H1 (cell line): ENCODE measurements around the gene SLC7A7. TPM values are rescaled to one million over a fixed set of nuclear protein-coding genes. Genes with fewer than 3 reads are reported as not detected.
"Not testable (repeated sequence)": the region's sequence is repeated elsewhere in the genome, so short reads cannot be mapped to it uniquely, and the experiment has no call there.

Source experiments
- CTCF ChIA-PET: fragments of 300-600 bp; sonication (Branson Sonifier 250); formaldehyde crosslinking; loops from one replicate; lab custom pipeline; 2021; ENCODE audit not compliant: partially characterized antibody; lab: Charles Lee
- POLR2A ChIA-PET: fragments of 300-600 bp; sonication (Branson Sonifier 250); formaldehyde crosslinking; loops from one replicate; lab custom pipeline; 2021; ENCODE audit warnings: inconsistent platforms; ENCODE audit not compliant: partially characterized antibody; lab: Charles Lee
- DNase-seq, 2 experiments: peaks; one replicate each; pipeline versions ENCODE4 v3.0.0 to v3.0.0-alpha.2; 2010 to 2022; ENCODE audit warnings: low spot score in 2 of 2, low read depth in 1 of 2, mixed read lengths in 1 of 2
- FAIRE-seq: peaks from 2 replicates; lab custom pipeline; 2011; peaks lifted over from hg19 to GRCh38; lab: Jason Lieb, UNC
- H2AFZ ChIP-seq: 2 replicates; pipeline ENCODE4 v1.8.1; 2012; ENCODE audit warnings: low read length, inconsistent platforms
- H2AK5ac ChIP-seq: 2 replicates; pipeline ENCODE4 v1.6.1; 2013; ENCODE audit warnings: low read depth, low read length
- H2BK120ac ChIP-seq: replicated peaks from 2 replicates; pipeline ENCODE3; 2013; ENCODE audit warnings: low read depth, low read length, inconsistent platforms
- H2BK12ac ChIP-seq: 2 replicates; pipeline ENCODE4 v1.6.1; 2013; ENCODE audit warnings: low read depth, low read length
- H2BK15ac ChIP-seq: 2 replicates; pipeline ENCODE4 v1.6.1; 2013; ENCODE audit warnings: low read length
- H2BK20ac ChIP-seq: 2 replicates; pipeline ENCODE4 v1.6.1; 2013; ENCODE audit warnings: low read length
- H2BK5ac ChIP-seq: 2 replicates; pipeline ENCODE4 v1.6.1; 2013; ENCODE audit warnings: low read depth, low read length
- H3K14ac ChIP-seq: 2 replicates; pipeline ENCODE4 v1.6.1; 2013; ENCODE audit warnings: inconsistent platforms; ENCODE audit not compliant: insufficient read length
- H3K18ac ChIP-seq: 2 replicates; pipeline ENCODE4 v1.6.1; 2013; ENCODE audit warnings: low read length; ENCODE audit errors: extremely low read depth
- H3K23ac ChIP-seq: 2 replicates; pipeline ENCODE4 v1.6.1; 2013; ENCODE audit warnings: inconsistent platforms; ENCODE audit not compliant: insufficient read length
- H3K23me2 ChIP-seq: 2 replicates; pipeline ENCODE4 v1.6.1; 2013; ENCODE audit warnings: low read depth, low read length
- H3K27ac ChIP-seq: 2 replicates; pipeline ENCODE4 v1.6.1; 2011; ENCODE audit warnings: low read depth, low read length, inconsistent platforms
- H3K27me3 ChIP-seq, 4 experiments: replicated peaks in 1 of 4; 1 replicate in 1 of 4; 2 replicates in 3 of 4; pipeline versions ENCODE4 v1.6.1 to v1.8.1; 2011 to 2013; ENCODE audit warnings: low read length in 3 of 4, mild to moderate bottlenecking in 3 of 4, inconsistent platforms in 2 of 4, mixed read lengths in 2 of 4, moderate library complexity in 1 of 4; ENCODE audit not compliant: control insufficient read depth in 3 of 4, insufficient read depth in 3 of 4; ENCODE audit errors: extremely low read depth in 1 of 4
- H3K36me3 ChIP-seq, 4 experiments: 2 replicates each; pipeline versions ENCODE4 v1.6.1 to v1.8.1; 2011 to 2013; ENCODE audit warnings: mild to moderate bottlenecking in 4 of 4, low read length in 3 of 4, moderate library complexity in 2 of 4, control low read depth in 1 of 4, inconsistent platforms in 1 of 4; ENCODE audit not compliant: insufficient read depth in 4 of 4, control insufficient read depth in 2 of 4
- H3K4ac ChIP-seq: replicated peaks from 2 replicates; pipeline ENCODE3; 2013; ENCODE audit warnings: low read length, low read depth, mixed read lengths, inconsistent platforms; ENCODE audit not compliant: insufficient read length
- H3K4me1 ChIP-seq, 4 experiments: replicated peaks in 1 of 4; 1 replicate in 1 of 4; 2 replicates in 3 of 4; pipeline versions ENCODE4 v1.6.1 to v1.8.1; 2011 to 2013; ENCODE audit warnings: low read length in 3 of 4, inconsistent platforms in 2 of 4, mixed read lengths in 1 of 4; ENCODE audit not compliant: insufficient read depth in 4 of 4, control insufficient read depth in 3 of 4
- H3K4me2 ChIP-seq, 2 experiments: 2 replicates each; pipeline versions ENCODE4 v1.6.1 to v1.8.1; 2011 to 2013; ENCODE audit warnings: low read depth in 2 of 2, low read length in 2 of 2, control low read depth in 1 of 2, inconsistent platforms in 1 of 2, mild to moderate bottlenecking in 1 of 2; ENCODE audit not compliant: insufficient read depth in 1 of 2
- H3K4me3 ChIP-seq, 4 experiments: fragments of 200-600, 300-600 bp in 1 of 4; sonication (generic), shearing (Covaris generic), sonication (Bioruptor Twin) in 1 of 4; 2 replicates each; pipeline versions ENCODE4 v1.5.1 to v1.8.1; 2011 to 2016; ENCODE audit warnings: low read length in 4 of 4, low read depth in 3 of 4, control low read depth in 2 of 4, inconsistent platforms in 2 of 4, mild to moderate bottlenecking in 2 of 4, mixed read lengths in 1 of 4, moderate library complexity in 1 of 4; ENCODE audit not compliant: insufficient read depth in 2 of 4; ENCODE audit errors: extremely low read depth in 1 of 4
- H3K56ac ChIP-seq: replicated peaks from 2 replicates; pipeline ENCODE3; 2013; ENCODE audit warnings: low read depth, mild to moderate bottlenecking, mixed read lengths, low read length, inconsistent platforms; ENCODE audit not compliant: insufficient read length
- H3K79me1 ChIP-seq: 2 replicates; pipeline ENCODE4 v1.6.1; 2013; ENCODE audit warnings: low read depth, low read length, control low read depth
- H3K79me2 ChIP-seq, 2 experiments: 2 replicates each; pipeline versions ENCODE4 v1.6.1 to v1.8.1; 2012 to 2013; ENCODE audit warnings: low read length in 2 of 2, mild to moderate bottlenecking in 2 of 2, inconsistent platforms in 1 of 2; ENCODE audit not compliant: insufficient read depth in 2 of 2, control insufficient read depth in 1 of 2
- H3K9ac ChIP-seq, 4 experiments: replicated peaks in 1 of 4; 1 replicate in 1 of 4; 2 replicates in 3 of 4; pipeline versions ENCODE4 v1.6.1 to v1.8.1; 2011 to 2013; ENCODE audit warnings: low read depth in 3 of 4, low read length in 3 of 4, control low read depth in 2 of 4, mild to moderate bottlenecking in 2 of 4, moderate library complexity in 2 of 4, inconsistent platforms in 1 of 4; ENCODE audit errors: extremely low read depth in 1 of 4
- H3K9me3 ChIP-seq, 2 experiments: 2 replicates each; pipeline versions ENCODE4 v1.6.1 to v1.8.1; 2012 to 2013; ENCODE audit warnings: mild to moderate bottlenecking in 2 of 2, moderate library complexity in 2 of 2, control low read depth in 1 of 2, inconsistent platforms in 1 of 2, low read depth in 1 of 2, low read length in 1 of 2, mixed read lengths in 1 of 2; ENCODE audit not compliant: insufficient read depth in 2 of 2
- H4K20me1 ChIP-seq, 2 experiments: replicated peaks in 1 of 2; 2 replicates each; pipeline versions ENCODE3 to v1.8.1; 2011 to 2013; ENCODE audit warnings: inconsistent platforms in 2 of 2, low read length in 2 of 2, mild to moderate bottlenecking in 1 of 2; ENCODE audit not compliant: insufficient read depth in 2 of 2, control insufficient read depth in 1 of 2
- H4K5ac ChIP-seq: 2 replicates; pipeline ENCODE4 v1.6.1; 2013; ENCODE audit warnings: low read length, low read depth, mixed read lengths, inconsistent platforms; ENCODE audit not compliant: insufficient read length
- H4K8ac ChIP-seq: 2 replicates; pipeline ENCODE4 v1.8.0; 2013; ENCODE audit warnings: mild to moderate bottlenecking, moderate library complexity, low read length, inconsistent platforms; ENCODE audit not compliant: insufficient read depth; ENCODE audit errors: extremely low read depth
- H4K91ac ChIP-seq: replicated peaks from 2 replicates; pipeline ENCODE3; 2013; ENCODE audit warnings: low read length, mixed read lengths, inconsistent platforms; ENCODE audit not compliant: insufficient read length
- BCL11A ChIP-seq, 2 experiments: IDR thresholded peaks; one replicate each; pipeline ENCODE4 v1.6.1; 2011; ENCODE audit warnings: low read depth in 2 of 2, low read length in 2 of 2, mild to moderate bottlenecking in 2 of 2
- CHD2 ChIP-seq: IDR thresholded peaks from 2 replicates; pipeline ENCODE4 v1.6.1; 2012; ENCODE audit warnings: low read length, improper control_type of control experiment
- JUN ChIP-seq: IDR thresholded peaks from 2 replicates; pipeline ENCODE4 v1.6.1; 2011; ENCODE audit warnings: low read depth, mild to moderate bottlenecking, improper control_type of control experiment, low read length
- JUND ChIP-seq: IDR thresholded peaks from 2 replicates; pipeline ENCODE4 v1.6.1; 2011; ENCODE audit warnings: mild to moderate bottlenecking, improper control_type of control experiment, low read length
- KDM4A ChIP-seq: IDR thresholded peaks from one replicate; pipeline ENCODE4 v1.7.1; 2012; ENCODE audit warnings: low read depth, mild to moderate bottlenecking, moderate library complexity, low read length, inconsistent platforms; ENCODE audit not compliant: severe bottlenecking
- NANOG ChIP-seq: IDR thresholded peaks from 2 replicates; pipeline ENCODE4 v1.6.1; 2011; ENCODE audit warnings: low read length, low read depth, mild to moderate bottlenecking, inconsistent platforms; ENCODE audit not compliant: insufficient read depth, poor library complexity, severe bottlenecking
- POLR2AphosphoS5 ChIP-seq: IDR thresholded peaks from 2 replicates; pipeline ENCODE4 v1.6.1; 2011; ENCODE audit warnings: low read depth, low read length
- RBBP5 ChIP-seq: IDR thresholded peaks from 2 replicates; pipeline ENCODE4 v1.7.1; 2012; ENCODE audit warnings: low read depth, mild to moderate bottlenecking, inconsistent platforms, low read length, moderate library complexity, borderline replicate concordance
- SIX5 ChIP-seq: IDR thresholded peaks from 2 replicates; pipeline ENCODE4 v1.6.1; 2011; ENCODE audit warnings: mild to moderate bottlenecking, low read depth, low read length
- WGBS, 2 experiments: shearing (Covaris generic) in 1 of 2; methylation state at CpG; one replicate each; pipeline versions ENCODE4 v1.1.6 to v1.1.7; 2013 to 2015; ENCODE audit warnings: low lambda C conversion rate in 2 of 2, mixed read lengths in 2 of 2, inconsistent platforms in 1 of 2, low coverage in 1 of 2, missing lambda C conversion rate in 1 of 2; ENCODE audit not compliant: insufficient replicate concordance in 2 of 2, insufficient coverage in 1 of 2, insufficient read length in 1 of 2; ENCODE audit errors: extremely low coverage in 1 of 2, missing lambda C conversion rate in 1 of 2; 5-methylcytosine and 5-hydroxymethylcytosine counted together
- polyA plus RNA-seq, 7 experiments: library from polyadenylated mRNA; depleted of rRNA in 3 of 7; stranded (reverse) in 5 of 7; unstranded in 2 of 7; fragments of >200 nt in 5 of 7; fragments of 200-250 nt in 2 of 7; gene quantifications; 1 replicate in 5 of 7; 2 replicates in 1 of 7; 4 replicates in 1 of 7; pipeline versions ENCODE4 v1.2.1 to v1.2.3, GENCODE V29; 2011 to 2013; ENCODE audit warnings: missing spikeins in 2 of 7, mixed read lengths in 2 of 7
- total RNA-seq: library from RNA; stranded (reverse); fragmentation: NEBNext Ultra II Directional; extraction: Animal tissue kit (Norgen Biotek cat#: 25700); gene quantifications from 2 replicates; pipeline ENCODE4 v1.2.1, GENCODE V29; 2021

The SLC7A7 gene
- total and polyA plus RNA-seq, 2 of the 8 experiments (the other 6 are each of a cell fraction or from before 2014, with no cell fraction given) = 5.8 to 14.9 TPM

GRCh38 chr14:22726012-22726411 is 89.2 kb downstream of the SLC7A7 start (continued):
- no peak for TF ChIP-seq KDM4A
- no peak for TF ChIP-seq CHD2
- TF ChIP-seq RBBP5 = no peak
- TF ChIP-seq SIX5 = no peak
- TF ChIP-seq POLR2AphosphoS5 = no peak
- no peak for TF ChIP-seq NANOG
- no peak for TF ChIP-seq JUN
- TF ChIP-seq JUND = no peak
- no peak for TF ChIP-seq BCL11A (IDR thresholded peaks at IDR 0.05; ENCODE audit: low read depth in 2 of 2, low read length in 2 of 2)

GRCh38 chr14:22725374-22725773 is 89.9 kb downstream of the SLC7A7 start:
- H3K27me3 ChIP-seq, H3K4me3 ChIP-seq, DNase-seq, H3K14ac ChIP-seq, H3K18ac ChIP-seq, H3K4me1 ChIP-seq, H3K23ac ChIP-seq, H2BK5ac ChIP-seq, H2BK20ac ChIP-seq, H3K79me1 ChIP-seq, H4K8ac ChIP-seq, FAIRE-seq, H3K4ac ChIP-seq, H4K20me1 ChIP-seq, H3K56ac ChIP-seq, H3K9me3 ChIP-seq, H2BK12ac ChIP-seq, H3K4me2 ChIP-seq, H2BK15ac ChIP-seq, H3K79me2 ChIP-seq, H3K9ac ChIP-seq, POLR2A ChIA-PET, H4K91ac ChIP-seq, H3K36me3 ChIP-seq, H3K27ac ChIP-seq, H2AK5ac ChIP-seq, H4K5ac ChIP-seq, H2BK120ac ChIP-seq, H3K23me2 ChIP-seq, H2AFZ ChIP-seq: not testable (repeated sequence)
- CTCF ChIA-PET = interaction anchor here (0.9 kb wide), 1 partner anchor 155 kb away, joined by 3 read pairs; no protein-coding TSS in a partner anchor
- WGBS, 2 experiments = 80% methylated on average over 3 of the region's 3 CpGs; no CpG with 5 or more reads in 1 of the 2 experiments
